Measurements from ENCODE around the gene SUN2.

DNA sequence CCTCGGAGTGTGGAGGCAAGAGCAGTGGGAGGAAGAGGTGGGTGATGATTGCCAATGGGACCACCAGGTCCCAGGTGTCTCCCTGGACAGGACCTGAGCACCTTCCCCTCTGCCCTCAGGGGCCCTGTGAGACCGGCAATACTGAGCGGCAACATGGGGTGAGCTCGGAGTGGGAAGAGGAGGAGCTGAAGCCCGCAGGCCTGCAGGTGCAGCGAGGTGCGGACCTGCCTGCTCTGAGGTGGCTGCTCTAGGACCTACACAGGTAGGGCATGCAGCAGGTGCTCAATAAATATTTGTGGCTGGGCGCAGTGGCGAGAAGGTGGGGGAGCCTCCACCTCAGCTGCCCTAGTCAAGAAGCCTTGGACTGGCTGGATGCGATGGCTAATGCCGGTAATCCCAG lies 12.2 kb upstream of the SUN2 start:
- no peak for TF ChIP-seq EP300 (conservative IDR thresholded peaks at IDR 0.05; ENCODE audit: poor library complexity, severe bottlenecking)
- TF ChIP-seq, protein P1, sequence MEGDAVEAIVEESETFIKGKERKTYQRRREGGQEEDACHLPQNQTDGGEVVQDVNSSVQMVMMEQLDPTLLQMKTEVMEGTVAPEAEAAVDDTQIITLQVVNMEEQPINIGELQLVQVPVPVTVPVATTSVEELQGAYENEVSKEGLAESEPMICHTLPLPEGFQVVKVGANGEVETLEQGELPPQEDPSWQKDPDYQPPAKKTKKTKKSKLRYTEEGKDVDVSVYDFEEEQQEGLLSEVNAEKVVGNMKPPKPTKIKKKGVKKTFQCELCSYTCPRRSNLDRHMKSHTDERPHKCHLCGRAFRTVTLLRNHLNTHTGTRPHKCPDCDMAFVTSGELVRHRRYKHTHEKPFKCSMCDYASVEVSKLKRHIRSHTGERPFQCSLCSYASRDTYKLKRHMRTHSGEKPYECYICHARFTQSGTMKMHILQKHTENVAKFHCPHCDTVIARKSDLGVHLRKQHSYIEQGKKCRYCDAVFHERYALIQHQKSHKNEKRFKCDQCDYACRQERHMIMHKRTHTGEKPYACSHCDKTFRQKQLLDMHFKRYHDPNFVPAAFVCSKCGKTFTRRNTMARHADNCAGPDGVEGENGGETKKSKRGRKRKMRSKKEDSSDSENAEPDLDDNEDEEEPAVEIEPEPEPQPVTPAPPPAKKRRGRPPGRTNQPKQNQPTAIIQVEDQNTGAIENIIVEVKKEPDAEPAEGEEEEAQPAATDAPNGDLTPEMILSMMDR (IDR thresholded peaks at IDR 0.05; ENCODE audit: poor library complexity, severe bottlenecking): no peak
- TF ChIP-seq, protein P2, sequence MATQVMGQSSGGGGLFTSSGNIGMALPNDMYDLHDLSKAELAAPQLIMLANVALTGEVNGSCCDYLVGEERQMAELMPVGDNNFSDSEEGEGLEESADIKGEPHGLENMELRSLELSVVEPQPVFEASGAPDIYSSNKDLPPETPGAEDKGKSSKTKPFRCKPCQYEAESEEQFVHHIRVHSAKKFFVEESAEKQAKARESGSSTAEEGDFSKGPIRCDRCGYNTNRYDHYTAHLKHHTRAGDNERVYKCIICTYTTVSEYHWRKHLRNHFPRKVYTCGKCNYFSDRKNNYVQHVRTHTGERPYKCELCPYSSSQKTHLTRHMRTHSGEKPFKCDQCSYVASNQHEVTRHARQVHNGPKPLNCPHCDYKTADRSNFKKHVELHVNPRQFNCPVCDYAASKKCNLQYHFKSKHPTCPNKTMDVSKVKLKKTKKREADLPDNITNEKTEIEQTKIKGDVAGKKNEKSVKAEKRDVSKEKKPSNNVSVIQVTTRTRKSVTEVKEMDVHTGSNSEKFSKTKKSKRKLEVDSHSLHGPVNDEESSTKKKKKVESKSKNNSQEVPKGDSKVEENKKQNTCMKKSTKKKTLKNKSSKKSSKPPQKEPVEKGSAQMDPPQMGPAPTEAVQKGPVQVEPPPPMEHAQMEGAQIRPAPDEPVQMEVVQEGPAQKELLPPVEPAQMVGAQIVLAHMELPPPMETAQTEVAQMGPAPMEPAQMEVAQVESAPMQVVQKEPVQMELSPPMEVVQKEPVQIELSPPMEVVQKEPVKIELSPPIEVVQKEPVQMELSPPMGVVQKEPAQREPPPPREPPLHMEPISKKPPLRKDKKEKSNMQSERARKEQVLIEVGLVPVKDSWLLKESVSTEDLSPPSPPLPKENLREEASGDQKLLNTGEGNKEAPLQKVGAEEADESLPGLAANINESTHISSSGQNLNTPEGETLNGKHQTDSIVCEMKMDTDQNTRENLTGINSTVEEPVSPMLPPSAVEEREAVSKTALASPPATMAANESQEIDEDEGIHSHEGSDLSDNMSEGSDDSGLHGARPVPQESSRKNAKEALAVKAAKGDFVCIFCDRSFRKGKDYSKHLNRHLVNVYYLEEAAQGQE (IDR thresholded peaks at IDR 0.05; ENCODE audit: borderline replicate concordance): no peak
- TF ChIP-seq EZH2 (IDR thresholded peaks at IDR 0.05; ENCODE audit: borderline replicate concordance, insufficient read depth, low read length, poor library complexity, severe bottlenecking): no peak
- no peak for TF ChIP-seq POLR2AphosphoS5 (IDR thresholded peaks at IDR 0.05)

Data from neural cell (in vitro differentiated cells).